WTC11 (cell line): Measurements from ENCODE around the gene NXN. TPM values are rescaled to one million over a fixed set of nuclear protein-coding genes. Genes with fewer than 3 reads are reported as not detected.

Experiments
- ATAC-seq: fragments of 200-7000 bp; cut with Tn5 transposase; 2 replicates; pipeline ENCODE4 v1.10.0; 2021; ENCODE audit warnings: mild to moderate bottlenecking, moderate library complexity
- CTCF ChIA-PET: fragments of 300-600 bp; sonication (Branson Sonifier 250); formaldehyde crosslinking; loops from one replicate; lab custom pipeline; 2021; ENCODE audit warnings: antibody characterized with exemption; lab: Charles Lee
- POLR2A ChIA-PET: fragments of 350-600 bp; sonication (Branson Sonifier 250); formaldehyde crosslinking; loops from one replicate; lab custom pipeline; 2021; ENCODE audit warnings: antibody characterized with exemption; lab: Charles Lee
- DNase-seq: peaks from one replicate; pipeline ENCODE4 v3.0.0; 2021; ENCODE audit warnings: low spot score
- H3K27ac Mint-ChIP-seq: 2 replicates; pipeline ENCODE4 v1.8.0; 2021; ENCODE audit warnings: mixed read lengths
- H3K27me3 Mint-ChIP-seq: 2 replicates; pipeline ENCODE4 v1.8.0; 2021; ENCODE audit warnings: low read depth, mild to moderate bottlenecking, moderate library complexity, mixed read lengths
- H3K36me3 Mint-ChIP-seq: 2 replicates; pipeline ENCODE4 v1.8.0; 2021; ENCODE audit warnings: mixed read lengths
- H3K4me1 Mint-ChIP-seq: 2 replicates; pipeline ENCODE4 v1.8.0; 2022; ENCODE audit warnings: mixed read lengths
- H3K4me3 Mint-ChIP-seq: 2 replicates; pipeline ENCODE4 v1.8.0; 2021; ENCODE audit warnings: mild to moderate bottlenecking, moderate library complexity, mixed read lengths
- H3K9me3 Mint-ChIP-seq: 2 replicates; pipeline ENCODE4 v1.8.0; 2021; ENCODE audit warnings: mixed read lengths
- CBFB ChIP-seq: sonication (generic); formaldehyde crosslinking; IDR thresholded peaks from 2 replicates; pipeline ENCODE4 v1.8.1; 2022; ENCODE audit warnings: mild to moderate bottlenecking, low read depth, missing genetic modification reagents
- ELF4 ChIP-seq: sonication (generic); formaldehyde crosslinking; IDR thresholded peaks from 2 replicates; pipeline ENCODE4 v1.8.1; 2022; ENCODE audit warnings: low read depth, mild to moderate bottlenecking, moderate library complexity, missing genetic modification reagents
- GTF2I ChIP-seq: fragments of 250-450 bp; sonication (Bioruptor Pico); conservative IDR thresholded peaks from 2 replicates; pipeline ENCODE4 v1.4.0; 2021; ENCODE audit warnings: mild to moderate bottlenecking
- HMGA2 ChIP-seq: fragments of 250-450 bp; sonication (Bioruptor Pico); IDR thresholded peaks from 2 replicates; pipeline ENCODE4 v1.4.0; 2021; ENCODE audit warnings: mild to moderate bottlenecking, moderate library complexity
- IRF2 ChIP-seq: sonication (generic); formaldehyde crosslinking; IDR thresholded peaks from 2 replicates; pipeline ENCODE4 v1.8.0; 2022; ENCODE audit warnings: low read depth, missing genetic modification reagents, borderline replicate concordance
- MYBL2 ChIP-seq: sonication (generic); formaldehyde crosslinking; IDR thresholded peaks from 2 replicates; pipeline ENCODE4 v1.8.1; 2023; ENCODE audit warnings: mild to moderate bottlenecking, moderate library complexity, missing genetic modification reagents
- PRRX2 ChIP-seq: fragments of 250-450 bp; sonication (Bioruptor Pico); IDR thresholded peaks from 2 replicates; pipeline ENCODE4 v1.8.0; 2021; ENCODE audit warnings: mild to moderate bottlenecking
- RELA ChIP-seq: sonication (generic); formaldehyde crosslinking; IDR thresholded peaks from 2 replicates; pipeline ENCODE4 v1.8.1; 2022; ENCODE audit warnings: missing genetic modification reagents, mild to moderate bottlenecking, borderline replicate concordance
- SMAD3 ChIP-seq: sonication (generic); formaldehyde crosslinking; IDR thresholded peaks from 2 replicates; pipeline ENCODE4 v1.8.0; 2022; ENCODE audit warnings: missing genetic modification reagents, mild to moderate bottlenecking, borderline replicate concordance
- ZBTB21 ChIP-seq: sonication (generic); formaldehyde crosslinking; IDR thresholded peaks from 2 replicates; pipeline ENCODE4 v1.8.1; 2023; ENCODE audit warnings: mild to moderate bottlenecking, missing genetic modification reagents, borderline replicate concordance
- ZNF121 ChIP-seq: sonication (generic); formaldehyde crosslinking; IDR thresholded peaks from 2 replicates; pipeline ENCODE4 v1.8.0; 2023; ENCODE audit warnings: missing genetic modification reagents
- total RNA-seq: library from RNA; stranded (reverse); gene quantifications from 3 replicates; pipeline ENCODE4 v1.2.3, GENCODE V29; 2021
- TF ChIP-seq, protein P1 (sequence below): fragments of 200-600 bp; IDR thresholded peaks from 2 replicates; pipeline ENCODE4 v1.8.0; 2022; ENCODE audit warnings: antibody characterized with exemption
- TF ChIP-seq, protein P2 (sequence below): sonication (generic); formaldehyde crosslinking; IDR thresholded peaks from 2 replicates; pipeline ENCODE4 v1.8.1; 2022; ENCODE audit warnings: missing genetic modification reagents, borderline replicate concordance
- TF ChIP-seq, protein P3 (sequence below): sonication (generic); formaldehyde crosslinking; IDR thresholded peaks from 2 replicates; pipeline ENCODE4 v1.8.0; 2023; ENCODE audit warnings: missing genetic modification reagents, mild to moderate bottlenecking, borderline replicate concordance
- TF ChIP-seq, protein P4 (sequence below): fragments of 250-450 bp; sonication (Bioruptor Pico); IDR thresholded peaks from 2 replicates; pipeline ENCODE4 v1.9.0; 2021; ENCODE audit warnings: moderate library complexity, mild to moderate bottlenecking, inconsistent platforms, borderline replicate concordance
- TF ChIP-seq, protein P5 (sequence below): sonication (generic); formaldehyde crosslinking; IDR thresholded peaks from 2 replicates; pipeline ENCODE4 v1.8.1; 2022; ENCODE audit warnings: low read depth, missing genetic modification reagents, borderline replicate concordance
- TF ChIP-seq, protein P6 (sequence below): sonication (generic); formaldehyde crosslinking; conservative IDR thresholded peaks from 2 replicates; pipeline ENCODE4 v1.8.1; 2022; ENCODE audit warnings: mild to moderate bottlenecking, missing genetic modification reagents
- TF ChIP-seq, protein P7 (sequence below): fragments of 250-450 bp; sonication (Bioruptor Pico); IDR thresholded peaks from 2 replicates; pipeline ENCODE4 v1.8.0; 2021; ENCODE audit warnings: mild to moderate bottlenecking

Gene NXN
- total RNA-seq, 1 experiment from 2014 or later: 96.8 TPM

DNA sequence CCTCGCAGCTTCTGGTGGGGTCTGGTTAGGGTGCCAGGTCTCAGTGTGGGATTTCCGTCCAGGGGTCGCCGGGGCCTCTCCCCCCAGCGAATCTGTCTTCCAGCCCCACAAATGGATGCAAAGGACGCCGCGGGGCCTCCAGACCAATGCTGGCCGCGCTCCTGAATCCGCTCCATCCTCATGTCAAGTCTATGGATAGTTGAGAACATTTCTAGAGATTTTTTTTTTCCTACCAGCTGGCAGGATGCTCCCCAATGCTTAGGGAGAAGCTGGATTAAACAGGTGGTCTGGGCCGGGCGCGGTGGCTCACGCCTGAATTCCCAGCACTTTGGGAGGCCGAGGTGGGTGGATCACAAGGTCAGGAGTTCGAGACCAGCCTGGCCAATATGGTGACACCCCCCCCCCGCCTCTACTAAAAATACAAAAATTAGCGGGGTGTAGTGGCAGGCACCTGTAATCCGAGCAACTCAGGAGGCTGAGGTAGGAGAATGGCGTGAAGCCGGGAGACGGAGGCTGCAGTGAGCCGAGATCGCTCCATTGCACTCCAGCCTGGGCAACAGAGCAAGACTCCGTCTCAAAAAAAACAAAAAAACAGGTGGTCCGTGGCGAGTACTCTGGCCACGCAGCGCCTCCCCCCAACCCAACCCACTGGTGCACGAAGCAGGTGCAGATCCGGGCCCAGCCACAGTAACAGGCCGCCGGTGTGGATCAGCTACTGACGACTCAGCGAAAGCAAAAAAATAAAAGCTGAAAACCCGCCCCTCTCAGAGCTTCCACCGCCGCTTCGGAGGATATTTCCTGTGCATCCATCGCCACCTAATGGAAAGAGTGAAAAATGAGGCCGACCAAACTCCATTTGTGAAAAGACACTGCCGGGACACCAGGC lies 1.1 kb upstream of the NXN start:
- Mint-ChIP-seq H3K9me3 (no peaks in the 10 kb centered on the region), H3K4me3 (peak overlapping the region; percentile 87), H3K36me3 (no peaks in the 10 kb centered on the region), H3K27me3 (no peaks in the 10 kb centered on the region), H3K4me1 (peaks cover 29% of the 10 kb centered on the region), H3K27ac (peak overlapping the region; percentile 96; the same call in 1 of the 2 replicates)
- DNase-seq (peak; percentile 72), ATAC-seq (peak; percentile 25)
- POLR2A ChIA-PET: interaction anchor here (0.5 to 2.8 kb wide), 17 partner anchors 20 to 309 kb away, joined by 3 to 32 read pairs (median 4); partner anchors contain the start of genes GLOD4 and MRM3
- CTCF ChIA-PET: interaction anchor here (0.6 to 6.8 kb wide), 62 partner anchors 8 to 569 kb away, joined by 3 to 190 read pairs (median 4); partner anchors contain the start of genes GEMIN4, GLOD4, MRM3 and TIMM22
- TF ChIP-seq, protein P1, sequence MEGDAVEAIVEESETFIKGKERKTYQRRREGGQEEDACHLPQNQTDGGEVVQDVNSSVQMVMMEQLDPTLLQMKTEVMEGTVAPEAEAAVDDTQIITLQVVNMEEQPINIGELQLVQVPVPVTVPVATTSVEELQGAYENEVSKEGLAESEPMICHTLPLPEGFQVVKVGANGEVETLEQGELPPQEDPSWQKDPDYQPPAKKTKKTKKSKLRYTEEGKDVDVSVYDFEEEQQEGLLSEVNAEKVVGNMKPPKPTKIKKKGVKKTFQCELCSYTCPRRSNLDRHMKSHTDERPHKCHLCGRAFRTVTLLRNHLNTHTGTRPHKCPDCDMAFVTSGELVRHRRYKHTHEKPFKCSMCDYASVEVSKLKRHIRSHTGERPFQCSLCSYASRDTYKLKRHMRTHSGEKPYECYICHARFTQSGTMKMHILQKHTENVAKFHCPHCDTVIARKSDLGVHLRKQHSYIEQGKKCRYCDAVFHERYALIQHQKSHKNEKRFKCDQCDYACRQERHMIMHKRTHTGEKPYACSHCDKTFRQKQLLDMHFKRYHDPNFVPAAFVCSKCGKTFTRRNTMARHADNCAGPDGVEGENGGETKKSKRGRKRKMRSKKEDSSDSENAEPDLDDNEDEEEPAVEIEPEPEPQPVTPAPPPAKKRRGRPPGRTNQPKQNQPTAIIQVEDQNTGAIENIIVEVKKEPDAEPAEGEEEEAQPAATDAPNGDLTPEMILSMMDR: peak; percentile 44; the same call in 1 of the 2 replicates
- TF ChIP-seq, protein P2, sequence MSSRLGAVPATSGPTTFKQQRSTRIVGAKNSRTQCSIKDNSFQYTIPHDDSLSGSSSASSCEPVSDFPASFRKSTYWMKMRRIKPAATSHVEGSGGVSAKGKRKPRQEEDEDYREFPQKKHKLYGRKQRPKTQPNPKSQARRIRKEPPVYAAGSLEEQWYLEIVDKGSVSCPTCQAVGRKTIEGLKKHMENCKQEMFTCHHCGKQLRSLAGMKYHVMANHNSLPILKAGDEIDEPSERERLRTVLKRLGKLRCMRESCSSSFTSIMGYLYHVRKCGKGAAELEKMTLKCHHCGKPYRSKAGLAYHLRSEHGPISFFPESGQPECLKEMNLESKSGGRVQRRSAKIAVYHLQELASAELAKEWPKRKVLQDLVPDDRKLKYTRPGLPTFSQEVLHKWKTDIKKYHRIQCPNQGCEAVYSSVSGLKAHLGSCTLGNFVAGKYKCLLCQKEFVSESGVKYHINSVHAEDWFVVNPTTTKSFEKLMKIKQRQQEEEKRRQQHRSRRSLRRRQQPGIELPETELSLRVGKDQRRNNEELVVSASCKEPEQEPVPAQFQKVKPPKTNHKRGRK: no peak
- TF ChIP-seq HMGA2 (CRISPR knock-in tag) (no peak), ZNF121 (CRISPR knock-in tag) (peak; percentile 95), GTF2I (peak; percentile 87)
- TF ChIP-seq, protein P3, sequence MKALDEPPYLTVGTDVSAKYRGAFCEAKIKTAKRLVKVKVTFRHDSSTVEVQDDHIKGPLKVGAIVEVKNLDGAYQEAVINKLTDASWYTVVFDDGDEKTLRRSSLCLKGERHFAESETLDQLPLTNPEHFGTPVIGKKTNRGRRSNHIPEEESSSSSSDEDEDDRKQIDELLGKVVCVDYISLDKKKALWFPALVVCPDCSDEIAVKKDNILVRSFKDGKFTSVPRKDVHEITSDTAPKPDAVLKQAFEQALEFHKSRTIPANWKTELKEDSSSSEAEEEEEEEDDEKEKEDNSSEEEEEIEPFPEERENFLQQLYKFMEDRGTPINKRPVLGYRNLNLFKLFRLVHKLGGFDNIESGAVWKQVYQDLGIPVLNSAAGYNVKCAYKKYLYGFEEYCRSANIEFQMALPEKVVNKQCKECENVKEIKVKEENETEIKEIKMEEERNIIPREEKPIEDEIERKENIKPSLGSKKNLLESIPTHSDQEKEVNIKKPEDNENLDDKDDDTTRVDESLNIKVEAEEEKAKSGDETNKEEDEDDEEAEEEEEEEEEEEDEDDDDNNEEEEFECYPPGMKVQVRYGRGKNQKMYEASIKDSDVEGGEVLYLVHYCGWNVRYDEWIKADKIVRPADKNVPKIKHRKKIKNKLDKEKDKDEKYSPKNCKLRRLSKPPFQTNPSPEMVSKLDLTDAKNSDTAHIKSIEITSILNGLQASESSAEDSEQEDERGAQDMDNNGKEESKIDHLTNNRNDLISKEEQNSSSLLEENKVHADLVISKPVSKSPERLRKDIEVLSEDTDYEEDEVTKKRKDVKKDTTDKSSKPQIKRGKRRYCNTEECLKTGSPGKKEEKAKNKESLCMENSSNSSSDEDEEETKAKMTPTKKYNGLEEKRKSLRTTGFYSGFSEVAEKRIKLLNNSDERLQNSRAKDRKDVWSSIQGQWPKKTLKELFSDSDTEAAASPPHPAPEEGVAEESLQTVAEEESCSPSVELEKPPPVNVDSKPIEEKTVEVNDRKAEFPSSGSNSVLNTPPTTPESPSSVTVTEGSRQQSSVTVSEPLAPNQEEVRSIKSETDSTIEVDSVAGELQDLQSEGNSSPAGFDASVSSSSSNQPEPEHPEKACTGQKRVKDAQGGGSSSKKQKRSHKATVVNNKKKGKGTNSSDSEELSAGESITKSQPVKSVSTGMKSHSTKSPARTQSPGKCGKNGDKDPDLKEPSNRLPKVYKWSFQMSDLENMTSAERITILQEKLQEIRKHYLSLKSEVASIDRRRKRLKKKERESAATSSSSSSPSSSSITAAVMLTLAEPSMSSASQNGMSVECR (CRISPR knock-in tag): no peak

DNA sequence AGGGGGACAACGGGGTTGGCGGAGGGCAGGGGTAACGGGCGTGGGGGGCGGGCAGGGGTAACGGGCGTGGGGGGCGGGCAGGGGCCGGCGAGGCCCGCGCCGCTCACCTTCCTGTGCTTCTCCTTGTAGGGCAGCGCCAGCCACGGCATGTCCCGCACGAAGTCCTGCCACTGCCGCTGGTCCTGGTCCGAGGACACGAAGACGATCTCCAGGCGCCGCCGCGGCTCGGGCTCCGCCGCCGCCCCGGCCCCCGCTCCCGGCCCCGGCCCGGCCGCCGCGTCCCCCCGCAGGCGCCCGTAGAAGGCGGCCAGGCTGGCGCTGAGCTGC lies 401 bp downstream of the NXN start:
- Mint-ChIP-seq H3K27me3 (no peaks in the 10 kb centered on the region), H3K4me3 (peak overlapping the region; percentile 53), H3K4me1 (peaks cover 39% of the 10 kb centered on the region)

More for the DNA sequence above, 401 bp downstream of the NXN start:
- ChIA-PET CTCF (interaction anchor here (0.5 to 6.8 kb wide), 27 partner anchors 14 to 568 kb away, joined by 3 to 190 read pairs (median 6); partner anchors contain the start of genes GLOD4, MRM3 and TIMM22), POLR2A (interaction anchor here (1.0 to 2.8 kb wide), 10 partner anchors 8 to 197 kb away, joined by 3 to 32 read pairs (median 4); partner anchors contain the start of genes GLOD4 and MRM3)
- Mint-ChIP-seq H3K27ac (no peak overlapping the region), H3K36me3 (peaks cover 2% of the 10 kb centered on the region; the same call in 1 of the 2 replicates), H3K9me3 (no peaks in the 10 kb centered on the region)
- TF ChIP-seq, protein P4, sequence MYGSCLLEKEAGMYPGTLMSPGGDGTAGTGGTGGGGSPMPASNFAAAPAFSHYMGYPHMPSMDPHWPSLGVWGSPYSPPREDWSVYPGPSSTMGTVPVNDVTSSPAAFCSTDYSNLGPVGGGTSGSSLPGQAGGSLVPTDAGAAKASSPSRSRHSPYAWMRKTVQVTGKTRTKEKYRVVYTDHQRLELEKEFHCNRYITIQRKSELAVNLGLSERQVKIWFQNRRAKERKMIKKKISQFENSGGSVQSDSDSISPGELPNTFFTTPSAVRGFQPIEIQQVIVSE (CRISPR knock-in tag): no peak
- no peak for TF ChIP-seq ZBTB21 (CRISPR knock-in tag)
- TF ChIP-seq CBFB (CRISPR knock-in tag): no peak
- no peak for TF ChIP-seq ELF4 (CRISPR knock-in tag)
- TF ChIP-seq PRRX2 (CRISPR knock-in tag): no peak
- no peak for TF ChIP-seq GTF2I
- TF ChIP-seq MYBL2 (CRISPR knock-in tag): no peak
- TF ChIP-seq, protein P5, sequence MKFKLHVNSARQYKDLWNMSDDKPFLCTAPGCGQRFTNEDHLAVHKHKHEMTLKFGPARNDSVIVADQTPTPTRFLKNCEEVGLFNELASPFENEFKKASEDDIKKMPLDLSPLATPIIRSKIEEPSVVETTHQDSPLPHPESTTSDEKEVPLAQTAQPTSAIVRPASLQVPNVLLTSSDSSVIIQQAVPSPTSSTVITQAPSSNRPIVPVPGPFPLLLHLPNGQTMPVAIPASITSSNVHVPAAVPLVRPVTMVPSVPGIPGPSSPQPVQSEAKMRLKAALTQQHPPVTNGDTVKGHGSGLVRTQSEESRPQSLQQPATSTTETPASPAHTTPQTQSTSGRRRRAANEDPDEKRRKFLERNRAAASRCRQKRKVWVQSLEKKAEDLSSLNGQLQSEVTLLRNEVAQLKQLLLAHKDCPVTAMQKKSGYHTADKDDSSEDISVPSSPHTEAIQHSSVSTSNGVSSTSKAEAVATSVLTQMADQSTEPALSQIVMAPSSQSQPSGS (CRISPR knock-in tag): no peak
- TF ChIP-seq, protein P6, sequence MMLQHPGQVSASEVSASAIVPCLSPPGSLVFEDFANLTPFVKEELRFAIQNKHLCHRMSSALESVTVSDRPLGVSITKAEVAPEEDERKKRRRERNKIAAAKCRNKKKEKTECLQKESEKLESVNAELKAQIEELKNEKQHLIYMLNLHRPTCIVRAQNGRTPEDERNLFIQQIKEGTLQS: no peak
- TF ChIP-seq, protein P7, sequence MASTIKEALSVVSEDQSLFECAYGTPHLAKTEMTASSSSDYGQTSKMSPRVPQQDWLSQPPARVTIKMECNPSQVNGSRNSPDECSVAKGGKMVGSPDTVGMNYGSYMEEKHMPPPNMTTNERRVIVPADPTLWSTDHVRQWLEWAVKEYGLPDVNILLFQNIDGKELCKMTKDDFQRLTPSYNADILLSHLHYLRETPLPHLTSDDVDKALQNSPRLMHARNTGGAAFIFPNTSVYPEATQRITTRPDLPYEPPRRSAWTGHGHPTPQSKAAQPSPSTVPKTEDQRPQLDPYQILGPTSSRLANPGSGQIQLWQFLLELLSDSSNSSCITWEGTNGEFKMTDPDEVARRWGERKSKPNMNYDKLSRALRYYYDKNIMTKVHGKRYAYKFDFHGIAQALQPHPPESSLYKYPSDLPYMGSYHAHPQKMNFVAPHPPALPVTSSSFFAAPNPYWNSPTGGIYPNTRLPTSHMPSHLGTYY (CRISPR knock-in tag): no peak
- TF ChIP-seq SMAD3 (CRISPR knock-in tag): no peak
- no peak for TF ChIP-seq IRF2 (CRISPR knock-in tag)
- TF ChIP-seq RELA (CRISPR knock-in tag): no peak
- DNase-seq (no peak), ATAC-seq (no peak)
